T47D (cell line): ENCODE measurements around the gene AFP.

Experiments used
- DNase-seq, 2 experiments: peaks; one replicate each; pipeline versions ENCODE4 v3.0.0 to v3.0.0-alpha.2; 2011 to 2012; ENCODE audit warnings: low read depth in 1 of 2, low spot score in 1 of 2
- JUND ChIP-seq: IDR thresholded peaks from 2 replicates; pipeline ENCODE4 v1.6.1; 2012; ENCODE audit warnings: low read depth
- in situ Hi-C: cut with HindIII; loops from 2 replicates; pipeline ENCODE4 v1.10.0; 2016; ENCODE audit warnings: low sequenced_read_pairs, low pct_unique_long_range_greater_than_20kb

Gene AFP

GRCh38 chr4:73418677-73419076 is 17.3 kb upstream of the AFP start:
- in situ Hi-C loops = no loop called here
- DNase-seq = no peak
- TF ChIP-seq JUND = no peak

- TF ChIP-seq JUND = no peak
- DNase-seq = no peak
- in situ Hi-C loops = no loop called here
These were observed 16.6 kb upstream of the AFP start for GRCh38 chr4:73419106-73420038.

- DNase-seq = no peak
- no peak for TF ChIP-seq JUND
- in situ Hi-C loops = no loop called here
These were observed 15.4 kb upstream of the AFP start for GRCh38 chr4:73420615-73421014.

GRCh38 chr4:73421708-73422457 is 14.1 kb upstream of the AFP start:
- TF ChIP-seq JUND = no peak
- in situ Hi-C loops = no loop called here
- DNase-seq = no peak

GRCh38 chr4:73422458-73422752 is 13.6 kb upstream of the AFP start:
- DNase-seq = no peak
- TF ChIP-seq JUND = no peak
- in situ Hi-C loops = no loop called here

- no peak for TF ChIP-seq JUND
- no peak for DNase-seq
- in situ Hi-C loops = no loop called here
These were observed 12.8 kb upstream of the AFP start for GRCh38 chr4:73423184-73423583.

GRCh38 chr4:73426666-73427065 is 9.4 kb upstream of the AFP start:
- no peak for TF ChIP-seq JUND
- no peak for DNase-seq
- in situ Hi-C loops = no loop called here

GRCh38 chr4:73429118-73429517 is 6.9 kb upstream of the AFP start:
- in situ Hi-C loops = no loop called here
- TF ChIP-seq JUND = no peak
- no peak for DNase-seq

GRCh38 chr4:73429826-73430587 is 6.0 kb upstream of the AFP start:
- in situ Hi-C loops = no loop called here
- DNase-seq = no peak
- no peak for TF ChIP-seq JUND

- no peak for TF ChIP-seq JUND
- in situ Hi-C loops = no loop called here
- DNase-seq = no peak
These were observed 4.2 kb upstream of the AFP start for GRCh38 chr4:73431813-73432168.

GRCh38 chr4:73432169-73433000 is 3.6 kb upstream of the AFP start:
- in situ Hi-C loops = no loop called here
- TF ChIP-seq JUND = no peak
- DNase-seq = no peak

- TF ChIP-seq JUND = no peak
- DNase-seq = no peak
- in situ Hi-C loops = no loop called here
These were observed 2.9 kb upstream of the AFP start for GRCh38 chr4:73433140-73433539.
